K562 (cell line): ENCODE measurements around the gene TRAF3IP3. TPM values are rescaled to one million over a fixed set of nuclear protein-coding genes. Genes with fewer than 3 reads are reported as not detected.

ENCODE experiments used
- BMI1 ChIP-seq: fragments of 150-350 bp; IDR thresholded peaks from 2 replicates; pipeline ENCODE4 v1.6.1; 2014; ENCODE audit warnings: low read length
- CBX2 ChIP-seq: fragments of 200-600 bp; sonication (generic); IDR thresholded peaks from one replicate; pipeline ENCODE4 v1.6.1; 2012; ENCODE audit warnings: mild to moderate bottlenecking, low read length, inconsistent platforms; ENCODE audit not compliant: insufficient read depth, poor library complexity, severe bottlenecking
- CBX5 ChIP-seq: IDR thresholded peaks from 2 replicates; pipeline ENCODE4 v1.6.1; 2014; ENCODE audit warnings: low read depth, borderline replicate concordance
- EGR1 ChIP-seq: fragments of 450-650 bp; conservative IDR thresholded peaks from 2 replicates; pipeline ENCODE4 v1.6.1; 2017; ENCODE audit warnings: mild to moderate bottlenecking
- GABPB2 ChIP-seq: fragments of 250-450 bp; sonication (Bioruptor Pico); conservative IDR thresholded peaks from 2 replicates; pipeline ENCODE4 v1.5.1; 2021; ENCODE audit warnings: mild to moderate bottlenecking
- KAT8 ChIP-seq: fragments of 450-650 bp; IDR thresholded peaks from 2 replicates; pipeline ENCODE4 v1.6.1; 2016; ENCODE audit warnings: low read depth, mild to moderate bottlenecking
- PHB2 ChIP-seq: fragments of 450-650 bp; IDR thresholded peaks from 2 replicates; pipeline ENCODE4 v1.6.1; 2017; ENCODE audit warnings: low read depth
- RCOR1 ChIP-seq, 2 experiments: IDR thresholded peaks; 2 replicates each; pipeline ENCODE4 v1.6.1; 2012; ENCODE audit warnings: low read depth in 2 of 2, low read length in 2 of 2, borderline replicate concordance in 1 of 2, improper control_type of control experiment in 1 of 2
- SRSF9 ChIP-seq: fragments of 200-400 bp; formaldehyde crosslinking; IDR thresholded peaks from 2 replicates; pipeline ENCODE4 v1.6.1; 2017; ENCODE audit warnings: low read depth, low read length, borderline replicate concordance
- polyA plus RNA-seq, 8 experiments: library from polyadenylated mRNA; depleted of rRNA in 4 of 8; stranded (reverse) in 5 of 8; unstranded in 3 of 8; fragments of >200 nt; fragmentation: Nextera tagmentation in 2 of 8; fragmentation: Illumina TruSeq in 1 of 8; extraction: Ambion mirVana in 2 of 8; extraction: Trizol in 1 of 8; gene quantifications; 2 replicates each; pipeline versions ENCODE4 v1.2.1 to v1.2.3, GENCODE V29; 2011 to 2014; ENCODE audit warnings: inconsistent platforms in 1 of 8, missing spikeins in 1 of 8
- total RNA-seq, 7 experiments: library from RNA; depleted of rRNA in 6 of 7; stranded (reverse); fragments of >200 nt in 6 of 7; fragmentation: Illumina TruSeq in 2 of 7; extraction: Trizol in 2 of 7; gene quantifications; 2 replicates each; pipeline versions ENCODE4 v1.2.1 to v1.2.3, GENCODE V29; 2011 to 2021; ENCODE audit warnings: low replicate concordance in 1 of 7
- TF ChIP-seq, protein P1 (sequence below): fragments of 250-450 bp; sonication (Bioruptor Pico); IDR thresholded peaks from 2 replicates; pipeline ENCODE4 v1.8.0; 2022; ENCODE audit warnings: inconsistent platforms, mild to moderate bottlenecking, moderate library complexity, borderline replicate concordance
- TF ChIP-seq, protein P2 (sequence below), 2 experiments: fragments of 450-650 bp in 1 of 2; sonication (generic) in 1 of 2; formaldehyde crosslinking in 1 of 2; IDR thresholded peaks; 2 replicates each; pipeline versions ENCODE4 v1.7.1 to v1.9.0; 2016 to 2022; ENCODE audit warnings: inconsistent platforms in 1 of 2, mild to moderate bottlenecking in 1 of 2, missing genetic modification reagents in 1 of 2
- TF ChIP-seq, protein P3 (sequence below): sonication (generic); formaldehyde crosslinking; IDR thresholded peaks from 2 replicates; pipeline ENCODE4 v1.8.0; 2022; ENCODE audit warnings: mild to moderate bottlenecking, low read depth, missing genetic modification reagents

TRAF3IP3 gene
- total and polyA plus RNA-seq, 9 of the 15 experiments (the other 6 are each of a cell fraction or from before 2014, with no cell fraction given) = 0.06 to 1.1 (median 0.31) TPM

DNA sequence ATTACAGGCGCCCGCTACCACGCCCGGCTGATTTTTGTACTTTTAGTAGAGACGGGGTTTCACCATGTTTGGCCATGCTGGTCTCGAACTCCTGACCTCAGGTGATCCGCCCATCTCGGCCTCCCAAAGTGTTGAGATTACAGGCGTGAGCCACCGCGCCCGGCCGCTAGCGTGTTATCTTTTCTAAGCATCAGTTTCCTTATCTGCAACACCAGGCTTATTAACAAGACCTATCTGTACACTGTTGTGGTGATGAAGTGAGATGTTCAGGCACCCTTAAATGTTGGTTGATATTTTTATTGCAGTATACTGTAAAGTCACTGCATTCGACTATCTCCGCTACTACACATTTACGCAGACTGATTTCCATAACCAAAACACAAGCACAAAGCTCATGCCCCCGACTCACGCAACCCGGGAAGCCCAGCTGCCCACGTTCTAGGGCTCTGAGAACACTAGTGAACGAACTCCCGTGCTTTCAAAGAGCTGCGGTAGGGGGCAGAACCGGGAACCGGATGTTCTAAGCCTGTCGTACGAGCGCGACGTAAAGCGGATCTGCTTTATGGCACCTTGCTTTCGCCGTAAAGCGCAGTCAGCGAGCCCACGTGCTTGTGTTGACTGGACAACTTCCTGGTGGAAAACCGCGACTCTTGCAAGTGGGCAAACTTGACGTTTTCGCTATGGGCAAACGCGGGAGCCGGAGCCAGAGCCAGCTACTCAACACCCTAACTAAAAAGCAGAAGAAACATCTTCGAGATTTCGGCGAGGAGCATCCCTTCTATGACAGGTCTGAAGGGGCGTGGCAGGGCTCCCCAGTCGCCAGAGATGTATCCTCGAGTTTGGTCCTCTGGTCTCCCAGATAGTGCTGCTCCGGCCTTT is 71.8 kb downstream of the TRAF3IP3 start, which contains the start of gene UTP25 (continued):
- no peak for TF ChIP-seq GABPB2
- TF ChIP-seq, protein P1, sequence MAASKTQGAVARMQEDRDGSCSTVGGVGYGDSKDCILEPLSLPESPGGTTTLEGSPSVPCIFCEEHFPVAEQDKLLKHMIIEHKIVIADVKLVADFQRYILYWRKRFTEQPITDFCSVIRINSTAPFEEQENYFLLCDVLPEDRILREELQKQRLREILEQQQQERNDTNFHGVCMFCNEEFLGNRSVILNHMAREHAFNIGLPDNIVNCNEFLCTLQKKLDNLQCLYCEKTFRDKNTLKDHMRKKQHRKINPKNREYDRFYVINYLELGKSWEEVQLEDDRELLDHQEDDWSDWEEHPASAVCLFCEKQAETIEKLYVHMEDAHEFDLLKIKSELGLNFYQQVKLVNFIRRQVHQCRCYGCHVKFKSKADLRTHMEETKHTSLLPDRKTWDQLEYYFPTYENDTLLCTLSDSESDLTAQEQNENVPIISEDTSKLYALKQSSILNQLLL (CRISPR knock-in tag) = no peak
- 0 out of 4 replicates have a peak, but pooled peaks of 1 of the 2 experiments have one; percentile 14 for TF ChIP-seq RCOR1 (IDR thresholded peaks at IDR 0.05; ENCODE audit: borderline replicate concordance in 1 of 2, low read depth in 2 of 2, low read length in 2 of 2)
- TF ChIP-seq PHB2 = peak; percentile 34; the same call in 1 of the 2 replicates
- TF ChIP-seq, protein P2, sequence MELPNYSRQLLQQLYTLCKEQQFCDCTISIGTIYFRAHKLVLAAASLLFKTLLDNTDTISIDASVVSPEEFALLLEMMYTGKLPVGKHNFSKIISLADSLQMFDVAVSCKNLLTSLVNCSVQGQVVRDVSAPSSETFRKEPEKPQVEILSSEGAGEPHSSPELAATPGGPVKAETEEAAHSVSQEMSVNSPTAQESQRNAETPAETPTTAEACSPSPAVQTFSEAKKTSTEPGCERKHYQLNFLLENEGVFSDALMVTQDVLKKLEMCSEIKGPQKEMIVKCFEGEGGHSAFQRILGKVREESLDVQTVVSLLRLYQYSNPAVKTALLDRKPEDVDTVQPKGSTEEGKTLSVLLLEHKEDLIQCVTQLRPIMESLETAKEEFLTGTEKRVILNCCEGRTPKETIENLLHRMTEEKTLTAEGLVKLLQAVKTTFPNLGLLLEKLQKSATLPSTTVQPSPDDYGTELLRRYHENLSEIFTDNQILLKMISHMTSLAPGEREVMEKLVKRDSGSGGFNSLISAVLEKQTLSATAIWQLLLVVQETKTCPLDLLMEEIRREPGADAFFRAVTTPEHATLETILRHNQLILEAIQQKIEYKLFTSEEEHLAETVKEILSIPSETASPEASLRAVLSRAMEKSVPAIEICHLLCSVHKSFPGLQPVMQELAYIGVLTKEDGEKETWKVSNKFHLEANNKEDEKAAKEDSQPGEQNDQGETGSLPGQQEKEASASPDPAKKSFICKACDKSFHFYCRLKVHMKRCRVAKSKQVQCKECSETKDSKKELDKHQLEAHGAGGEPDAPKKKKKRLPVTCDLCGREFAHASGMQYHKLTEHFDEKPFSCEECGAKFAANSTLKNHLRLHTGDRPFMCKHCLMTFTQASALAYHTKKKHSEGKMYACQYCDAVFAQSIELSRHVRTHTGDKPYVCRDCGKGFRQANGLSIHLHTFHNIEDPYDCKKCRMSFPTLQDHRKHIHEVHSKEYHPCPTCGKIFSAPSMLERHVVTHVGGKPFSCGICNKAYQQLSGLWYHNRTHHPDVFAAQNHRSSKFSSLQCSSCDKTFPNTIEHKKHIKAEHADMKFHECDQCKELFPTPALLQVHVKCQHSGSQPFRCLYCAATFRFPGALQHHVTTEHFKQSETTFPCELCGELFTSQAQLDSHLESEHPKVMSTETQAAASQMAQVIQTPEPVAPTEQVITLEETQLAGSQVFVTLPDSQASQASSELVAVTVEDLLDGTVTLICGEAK (IDR thresholded peaks at IDR 0.05) = peak; percentile 89
- TF ChIP-seq, protein P2 (CRISPR knock-in tag; IDR thresholded peaks at IDR 0.05) = peak; percentile 38; the same call in 1 of the 2 replicates
- TF ChIP-seq CBX2 = no peak
- TF ChIP-seq CBX5 = no peak
- TF ChIP-seq KAT8 = no peak
- no peak for TF ChIP-seq SRSF9
- TF ChIP-seq EGR1 = peak; percentile 72
- no peak for TF ChIP-seq BMI1
- TF ChIP-seq, protein P3, sequence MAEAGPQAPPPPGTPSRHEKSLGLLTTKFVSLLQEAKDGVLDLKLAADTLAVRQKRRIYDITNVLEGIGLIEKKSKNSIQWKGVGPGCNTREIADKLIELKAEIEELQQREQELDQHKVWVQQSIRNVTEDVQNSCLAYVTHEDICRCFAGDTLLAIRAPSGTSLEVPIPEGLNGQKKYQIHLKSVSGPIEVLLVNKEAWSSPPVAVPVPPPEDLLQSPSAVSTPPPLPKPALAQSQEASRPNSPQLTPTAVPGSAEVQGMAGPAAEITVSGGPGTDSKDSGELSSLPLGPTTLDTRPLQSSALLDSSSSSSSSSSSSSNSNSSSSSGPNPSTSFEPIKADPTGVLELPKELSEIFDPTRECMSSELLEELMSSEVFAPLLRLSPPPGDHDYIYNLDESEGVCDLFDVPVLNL (CRISPR knock-in tag) = no peak
